ENCODE data around the gene SP4.

The SP4 gene

GRCh38 chr7:21542891-21543527 lies 115.1 kb downstream of the SP4 start, which contains the start of gene DNAH11:
DNAH11 (plus strand) TSS chr7:21543039; CDS start chr7:21543246, 207 bp downstream.
- H3K4me3 ChIP-seq (ENCODE audit: low read length): peak within 1 kb of the TSS; percentile 39
- no peak for DNase-seq (ENCODE audit: low read depth)
- no peak for TF ChIP-seq CTCF (conservative IDR thresholded peaks at IDR 0.05; ENCODE audit: low read length)

GRCh38 chr7:21543528-21544302 lies 115.8 kb downstream of the SP4 start:
- no peak for TF ChIP-seq CTCF (conservative IDR thresholded peaks at IDR 0.05; ENCODE audit: low read length)

GRCh38 chr7:21544303-21544656 lies 116.4 kb downstream of the SP4 start:
- H3K4me3 ChIP-seq (ENCODE audit: low read length): no peak overlapping the region
- TF ChIP-seq CTCF (conservative IDR thresholded peaks at IDR 0.05; ENCODE audit: low read length): no peak
- DNase-seq (ENCODE audit: low read depth): no peak

More at GRCh38 chr7:21543528-21544302, 115.8 kb downstream of the SP4 start:
- H3K4me3 ChIP-seq (ENCODE audit: low read length): peak overlapping the region; percentile 39; the same call in 1 of the 2 replicates
- no peak for DNase-seq (ENCODE audit: low read depth)

- no peak for DNase-seq (ENCODE audit: low read depth)
- no peak for TF ChIP-seq CTCF (conservative IDR thresholded peaks at IDR 0.05; ENCODE audit: low read length)
- no peak overlapping the region for H3K4me3 ChIP-seq (ENCODE audit: low read length)
These were observed 116.8 kb downstream of the SP4 start for GRCh38 chr7:21544715-21545114.

- no peak for TF ChIP-seq CTCF (conservative IDR thresholded peaks at IDR 0.05; ENCODE audit: low read length)
- DNase-seq (ENCODE audit: low read depth): no peak
- no peak overlapping the region for H3K4me3 ChIP-seq (ENCODE audit: low read length)
These were observed 119.6 kb downstream of the SP4 start for GRCh38 chr7:21547501-21547900.

GRCh38 chr7:21548491-21548890 lies 120.6 kb downstream of the SP4 start:
- H3K4me3 ChIP-seq (ENCODE audit: low read length): no peak overlapping the region
- no peak for TF ChIP-seq CTCF (conservative IDR thresholded peaks at IDR 0.05; ENCODE audit: low read length)
- DNase-seq (ENCODE audit: low read depth): no peak

- TF ChIP-seq CTCF (conservative IDR thresholded peaks at IDR 0.05; ENCODE audit: low read length): no peak
- no peak for DNase-seq (ENCODE audit: low read depth)
- no peak overlapping the region for H3K4me3 ChIP-seq (ENCODE audit: low read length)
These were observed 122.2 kb downstream of the SP4 start for GRCh38 chr7:21550076-21550475.
